DMS 273 (cell line): ENCODE results near the gene SFR1.

ENCODE experiments used
- DNase-seq: peaks from one replicate; lab custom pipeline; 2025; ENCODE audit not compliant: unreplicated experiment; lab: John Stamatoyannopoulos, UW

Gene SFR1

GRCh38 chr10:104121485-104122224, at the start of gene SFR1:
TSS of gene SFR1 (plus strand) at chr10:104122171. CDS start at chr10:104122184, 13 bp downstream.
- peak; percentile 98 for DNase-seq

- no peak for DNase-seq
Observed at GRCh38 chr10:104072786-104073185, 49.2 kb upstream of the SFR1 start.

- no peak for DNase-seq
Observed at GRCh38 chr10:104074505-104074904, 47.5 kb upstream of the SFR1 start.

- peak; percentile 1 for DNase-seq
Observed at GRCh38 chr10:104076743-104077160, 45.2 kb upstream of the SFR1 start.

DNA sequence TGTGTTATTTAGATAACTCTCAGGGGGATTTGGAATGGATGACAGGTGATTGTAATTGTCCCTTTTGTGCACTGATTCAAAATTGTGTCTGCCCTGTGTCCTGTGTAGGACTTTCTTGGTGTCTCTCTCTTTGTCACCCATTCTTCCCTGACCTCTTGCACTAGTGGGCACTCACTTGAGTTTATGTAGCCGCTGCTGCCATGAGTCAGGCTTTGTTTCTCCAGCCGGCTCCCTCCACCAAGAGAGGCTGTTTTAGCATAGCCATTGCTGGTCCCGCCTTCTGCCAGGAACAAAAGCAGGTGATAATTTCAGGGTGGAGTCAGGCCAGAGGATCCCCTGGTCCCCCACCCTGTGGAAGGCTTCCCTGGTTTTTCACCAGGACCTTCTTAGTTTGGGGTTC, 44.7 kb upstream of the SFR1 start:
- DNase-seq = no peak

DNA sequence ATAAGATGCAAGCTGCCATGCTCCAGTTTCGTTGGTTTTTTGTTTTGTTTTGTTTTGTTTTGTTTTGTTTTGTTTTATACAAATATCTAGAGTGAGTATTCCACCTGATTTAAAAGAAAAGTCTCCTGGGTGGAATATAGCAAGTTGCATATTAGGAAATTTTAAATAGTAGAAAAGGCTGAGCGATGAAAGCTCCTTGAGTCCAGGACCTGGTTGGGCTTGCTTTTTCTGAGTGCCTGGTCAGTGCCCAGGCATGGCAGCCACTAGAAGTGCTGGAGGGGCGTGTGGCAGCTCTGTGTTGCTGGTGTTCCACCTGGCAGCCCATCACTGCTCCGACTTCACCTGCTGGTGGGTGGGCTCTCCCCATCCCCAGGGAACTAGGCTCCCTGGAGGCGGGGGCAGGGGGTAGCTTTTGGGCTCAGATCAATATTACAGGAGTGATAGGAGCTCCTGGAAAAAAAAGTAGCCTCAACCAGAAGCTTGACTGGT, 44.3 kb upstream of the SFR1 start:
- DNase-seq = no peak

GRCh38 chr10:104080762-104081161, 41.2 kb upstream of the SFR1 start:
- DNase-seq = peak; percentile 24

DNA sequence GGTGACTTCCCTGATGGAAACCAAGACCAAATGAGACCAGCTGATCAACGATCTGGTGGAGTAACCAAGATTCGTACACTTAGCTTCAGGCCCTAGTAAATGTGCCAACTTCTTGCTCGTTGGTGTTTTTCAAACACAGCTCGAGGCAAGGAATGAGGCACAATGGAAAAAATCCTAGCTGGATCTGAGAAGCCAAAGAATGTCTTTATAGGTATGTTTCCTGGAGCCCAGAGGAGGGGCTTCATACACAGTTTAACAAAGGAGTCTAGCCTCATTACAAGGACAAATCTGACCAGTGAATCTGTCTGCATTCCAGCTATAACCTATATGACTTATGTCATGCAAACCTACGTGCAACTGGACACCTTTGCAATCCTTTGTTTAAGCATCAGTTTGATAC, 40.0 kb upstream of the SFR1 start:
- no peak for DNase-seq

GRCh38 chr10:104084482-104085142, 37.4 kb upstream of the SFR1 start:
- DNase-seq = no peak

GRCh38 chr10:104085801-104086400, 36.1 kb upstream of the SFR1 start, which contains the start of gene COL17A1:
TSS of gene COL17A1 (minus strand) at chr10:104085880. CDS start at chr10:104080673, 5,207 bp downstream.
- no peak for DNase-seq

DNA sequence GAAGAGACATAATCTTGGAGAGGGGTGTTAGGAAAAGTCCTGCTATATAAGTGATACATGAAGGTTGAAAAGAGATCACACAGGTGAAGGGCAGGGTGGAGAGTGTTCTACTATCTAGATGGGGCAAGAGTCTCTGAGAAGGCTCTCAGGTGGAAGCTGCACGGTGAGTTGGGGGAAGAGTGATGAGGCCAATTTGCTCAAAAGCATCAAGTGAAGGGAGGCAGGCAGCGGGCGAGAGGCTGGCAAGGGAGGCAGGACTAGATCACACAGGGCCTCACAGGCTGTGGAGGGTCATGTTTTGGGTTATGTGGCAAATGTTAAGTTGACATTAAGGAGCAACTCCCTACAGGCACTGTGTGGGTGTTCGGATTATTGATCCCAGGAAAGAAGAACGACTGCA, 33.7 kb upstream of the SFR1 start:
- DNase-seq = no peak

DNA sequence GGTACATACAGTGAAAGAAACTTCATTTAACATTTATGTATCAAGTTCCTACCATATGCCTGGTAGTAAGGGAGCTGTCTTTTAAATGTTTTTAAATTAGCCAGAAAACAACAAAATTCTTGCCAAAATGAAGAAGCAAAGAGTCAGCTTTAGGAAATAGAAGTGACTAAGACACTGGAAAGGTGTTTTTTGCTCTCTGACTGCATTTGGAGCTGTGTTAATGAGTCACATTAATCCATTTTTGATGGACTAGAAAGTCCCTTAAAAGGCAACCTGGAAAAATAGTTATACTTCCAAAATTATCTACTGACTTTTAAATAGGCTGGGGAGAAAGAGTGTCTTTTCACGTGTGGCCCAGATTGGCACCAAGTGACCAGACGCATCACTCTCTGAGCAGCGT, 32.4 kb upstream of the SFR1 start:
- no peak for DNase-seq

DNA sequence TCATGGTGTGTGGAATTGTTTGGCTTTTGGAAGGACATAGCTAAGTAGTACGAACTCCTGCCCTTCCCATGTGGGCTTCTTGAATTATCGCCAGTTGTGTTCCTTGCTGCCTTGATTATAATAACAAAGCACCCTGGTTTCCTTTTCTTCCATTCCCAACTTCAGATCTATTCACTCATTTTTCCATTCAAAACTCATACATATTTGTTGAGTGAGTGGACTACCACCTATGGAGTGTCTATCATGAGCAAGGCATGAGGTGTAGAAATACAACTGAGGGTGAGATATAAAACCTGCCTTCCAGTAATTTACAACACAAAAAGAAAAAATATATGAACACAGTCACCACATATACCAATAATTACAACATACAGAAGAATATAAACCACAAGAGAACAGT, 31.4 kb upstream of the SFR1 start:
- DNase-seq = no peak

DNA sequence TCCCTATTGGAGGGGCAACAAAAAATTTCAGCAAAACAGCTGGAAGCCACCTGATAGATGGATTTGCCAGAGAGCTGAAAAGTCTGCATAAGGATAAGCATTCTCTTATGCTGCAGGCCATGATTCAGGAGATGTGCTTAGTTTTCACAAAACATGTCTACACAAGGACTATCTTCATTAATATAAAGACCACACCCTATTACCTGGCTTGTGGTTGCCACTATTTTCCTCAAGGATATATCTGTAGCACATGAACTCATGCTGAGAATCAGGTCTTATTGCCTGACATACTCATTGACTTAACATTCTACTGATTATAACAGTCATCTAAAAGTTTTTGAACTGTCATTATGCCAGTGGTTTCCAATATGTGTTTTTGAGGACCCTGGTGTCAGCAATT, 29.2 kb upstream of the SFR1 start:
- DNase-seq = no peak

DNA sequence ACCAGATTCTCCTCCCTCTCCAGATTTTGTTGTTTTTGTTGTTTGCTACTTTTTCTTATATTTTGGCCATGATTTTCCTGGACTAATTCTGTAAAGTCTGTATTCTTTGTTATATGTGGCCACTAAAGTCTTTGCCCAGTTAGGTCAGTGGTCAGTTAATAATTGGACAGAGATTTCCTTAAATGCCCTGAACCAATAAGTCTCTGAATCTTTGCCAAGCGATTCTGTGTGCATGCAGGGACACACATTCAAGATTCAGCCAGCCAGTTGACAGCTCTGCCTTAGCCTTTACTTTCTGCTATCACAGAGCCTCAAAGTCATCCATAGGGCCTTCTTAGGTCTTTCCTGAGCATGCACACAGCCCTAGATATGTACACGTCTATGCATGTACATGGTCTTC, 25.3 kb upstream of the SFR1 start:
- DNase-seq = no peak

DNA sequence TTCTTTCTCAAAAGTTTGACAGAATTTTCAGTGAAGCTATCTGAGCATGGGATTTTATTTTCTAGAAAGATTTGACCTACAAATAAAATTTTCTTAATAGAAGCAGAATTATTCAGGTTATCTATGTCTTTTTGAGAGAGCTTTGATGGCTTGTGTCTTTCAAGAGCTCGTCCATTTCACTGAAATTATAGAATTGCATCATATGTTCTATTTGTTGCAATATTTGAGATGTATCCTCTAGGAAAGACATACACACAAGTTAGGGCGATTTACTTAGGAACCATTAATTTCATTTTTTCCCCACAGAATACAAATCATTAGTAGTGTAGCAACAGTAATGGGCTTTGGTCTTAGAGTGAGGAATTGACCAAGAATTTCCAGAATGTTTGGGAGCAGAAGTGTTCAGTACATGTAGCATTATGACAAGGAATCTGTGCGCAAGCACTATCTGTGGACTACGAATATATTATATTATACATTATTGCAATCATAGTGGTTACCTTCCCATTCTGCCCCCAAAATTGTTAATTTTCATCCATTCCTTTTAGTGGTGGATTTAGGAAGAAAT, 23.5 kb upstream of the SFR1 start:
- DNase-seq = no peak

- no peak for DNase-seq
Observed at GRCh38 chr10:104099269-104099668, 22.7 kb upstream of the SFR1 start.

DNA sequence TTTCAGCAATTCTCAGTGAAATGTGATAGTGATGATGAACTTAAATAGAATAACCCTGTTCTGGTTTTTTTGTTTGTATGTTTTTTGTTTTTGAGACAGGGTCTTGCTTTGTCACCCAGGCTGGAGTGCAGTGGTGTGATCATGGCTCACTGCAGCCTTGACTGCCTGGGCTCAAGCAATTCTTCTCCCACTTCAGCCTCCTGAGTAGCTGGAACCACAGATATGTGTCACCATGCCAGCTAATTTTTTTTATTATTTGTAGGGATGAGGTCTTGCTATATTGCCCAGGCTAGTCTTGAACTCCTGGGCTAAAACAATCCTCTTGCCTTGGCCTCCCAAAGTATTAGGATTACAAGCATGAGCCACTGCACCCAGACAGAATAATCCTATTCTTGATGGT, 22.0 kb upstream of the SFR1 start:
- DNase-seq = no peak

DNA sequence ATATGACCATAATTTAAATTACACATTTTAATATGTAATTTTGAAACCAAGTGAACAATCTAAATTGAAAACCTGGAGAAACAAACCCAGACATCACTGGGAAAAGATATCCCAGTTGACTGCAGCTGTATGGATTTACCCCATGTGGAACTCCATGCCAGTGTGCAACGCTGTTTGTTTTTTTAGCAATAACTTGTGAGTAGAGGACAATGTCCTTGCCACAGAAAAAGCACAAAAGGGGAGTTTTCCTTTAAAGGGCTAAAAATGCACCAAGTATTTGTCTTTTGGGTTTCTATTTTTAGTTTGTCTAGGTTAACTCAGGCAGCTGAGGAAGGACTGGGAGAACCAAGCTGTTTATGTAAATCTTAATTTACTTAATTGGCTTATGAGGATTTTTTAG, 21.2 kb upstream of the SFR1 start:
- DNase-seq = no peak

- no peak for DNase-seq
Observed at GRCh38 chr10:104101902-104102301, 20.1 kb upstream of the SFR1 start.

DNA sequence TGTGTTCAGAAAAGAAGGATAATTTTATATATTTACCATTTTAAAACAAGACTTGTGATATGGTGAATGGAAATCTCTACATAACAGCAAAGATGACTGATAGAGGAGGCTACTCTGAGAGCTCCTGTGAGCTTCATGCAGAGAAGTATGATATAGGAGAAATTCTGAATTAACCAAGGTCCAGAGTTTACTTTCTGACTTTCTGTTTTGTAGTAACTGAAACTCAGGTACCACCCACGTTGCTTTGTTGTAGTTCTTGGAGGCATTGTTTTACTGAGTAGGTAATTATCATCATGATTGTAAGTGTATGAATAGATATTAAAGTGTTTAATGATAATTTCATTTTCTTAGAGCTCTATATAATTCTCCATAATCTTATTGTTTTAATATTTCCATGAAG, 18.0 kb upstream of the SFR1 start:
- no peak for DNase-seq

- DNase-seq = no peak
Observed at GRCh38 chr10:104104418-104104817, 17.6 kb upstream of the SFR1 start.
